K562 (cell line): ENCODE results near the gene MYL9. TPM values are rescaled to one million over a fixed set of nuclear protein-coding genes. Genes with fewer than 3 reads are reported as not detected.

Experiments
- ATAC-seq: fragments of 200-7000 bp; cut with Tn5 transposase; 3 replicates; pipeline ENCODE4 v1.9.1; 2020; ENCODE audit warnings: moderate library complexity
- BruUV-seq: library from RNA; stranded (reverse); fragments of 400-500 nt; replicated peaks from 2 replicates; lab custom pipeline; 2021; lab: Mats Ljungman, UMichigan
- CTCF ChIA-PET: fragments of 300-600 bp; formaldehyde crosslinking; extraction: SDS; loops from one replicate; lab custom pipeline; 2021; ENCODE audit warnings: low intra/inter-chr PET ratio; lab: Yijun Ruan, JAX
- POLR2A ChIA-PET: fragments of 300-600, 350-650 bp; sonication (Branson Sonifier 250); formaldehyde crosslinking; extraction: SDS; loops from one replicate; lab custom pipeline; 2021; ENCODE audit warnings: antibody characterized with exemption, inconsistent platforms; lab: Yijun Ruan, JAX
- DNase-seq, 4 experiments: peaks; one replicate each; pipeline versions ENCODE4 v3.0.0 to v3.0.0-alpha.2; 2011 to 2018; ENCODE audit warnings: low spot score in 3 of 4, mixed read lengths in 3 of 4; ENCODE audit errors: extremely low read depth in 1 of 4
- FAIRE-seq: peaks from 2 replicates; lab custom pipeline; 2011; peaks lifted over from hg19 to GRCh38; lab: Jason Lieb, UNC
- H2AFZ ChIP-seq: 2 replicates; pipeline ENCODE4 v1.6.0; 2011; ENCODE audit warnings: low read depth, low read length, control low read depth, inconsistent platforms
- H3K27ac ChIP-seq: fragments of 200-600 bp; 3 replicates; pipeline ENCODE4 v1.8.0; 2011; ENCODE audit warnings: low read depth, mild to moderate bottlenecking, control low read depth, inconsistent platforms, low read length, moderate library complexity, mixed read lengths; ENCODE audit errors: extremely low read depth
- H3K27me3 ChIP-seq, 2 experiments: fragments of 300-600 bp in 1 of 2; 2 replicates in 1 of 2; 3 replicates in 1 of 2; pipeline versions ENCODE4 v1.6.0 to v1.8.0; 2011; ENCODE audit warnings: inconsistent platforms in 2 of 2, low read length in 2 of 2, mild to moderate bottlenecking in 1 of 2, mixed read lengths in 1 of 2, moderate library complexity in 1 of 2; ENCODE audit not compliant: control insufficient read depth in 2 of 2, insufficient read depth in 2 of 2
- H3K36me3 ChIP-seq: fragments of 300-600 bp; 3 replicates; pipeline ENCODE4 v1.8.0; 2011; ENCODE audit warnings: mild to moderate bottlenecking, low read length, inconsistent platforms; ENCODE audit not compliant: control insufficient read depth, insufficient read depth
- H3K4me1 ChIP-seq, 2 experiments: fragments of 200-600 bp in 1 of 2; replicated peaks in 1 of 2; 2 replicates in 1 of 2; 3 replicates in 1 of 2; pipeline versions ENCODE4 v1.5.1 to v1.8.0; 2011; ENCODE audit warnings: inconsistent platforms in 2 of 2, low read length in 2 of 2, mild to moderate bottlenecking in 1 of 2, mixed read lengths in 1 of 2, moderate library complexity in 1 of 2; ENCODE audit not compliant: control insufficient read depth in 2 of 2, insufficient read depth in 2 of 2
- H3K4me2 ChIP-seq: 2 replicates; pipeline ENCODE4 v1.6.1; 2011; ENCODE audit warnings: low read length, control low read depth, inconsistent platforms, mixed read lengths; ENCODE audit not compliant: insufficient read depth
- H3K4me3 ChIP-seq: fragments of 200-600 bp; sonication (generic), shearing (Covaris generic); 2 replicates; pipeline ENCODE4 v1.5.1; 2016; ENCODE audit warnings: control low read depth, inconsistent platforms
- H3K79me2 ChIP-seq: fragments of 200-600 bp; 3 replicates; pipeline ENCODE4 v1.8.0; 2011; ENCODE audit warnings: low read length, inconsistent platforms; ENCODE audit not compliant: control insufficient read depth, insufficient read depth
- H3K9ac ChIP-seq, 2 experiments: 2 replicates each; pipeline versions ENCODE4 v1.6.0 to v1.6.1; 2011; ENCODE audit warnings: low read depth in 2 of 2, low read length in 2 of 2, control low read depth in 1 of 2, inconsistent platforms in 1 of 2, mild to moderate bottlenecking in 1 of 2, mixed read lengths in 1 of 2; ENCODE audit not compliant: insufficient read depth in 1 of 2
- H3K9me1 ChIP-seq: one replicate; pipeline ENCODE4 v1.6.0; 2011; ENCODE audit warnings: inconsistent platforms, mild to moderate bottlenecking, low read length, moderate library complexity; ENCODE audit not compliant: control insufficient read depth, insufficient read depth
- H3K9me3 ChIP-seq: replicated peaks from 2 replicates; pipeline ENCODE4 v1.5.1; 2011; ENCODE audit warnings: low read depth, low read length, inconsistent platforms; ENCODE audit not compliant: control insufficient read depth, insufficient read depth
- H4K20me1 ChIP-seq: replicated peaks from 2 replicates; pipeline ENCODE4 v1.6.1; 2011; ENCODE audit warnings: low read length, inconsistent platforms, mixed read lengths; ENCODE audit not compliant: control insufficient read depth, insufficient read depth
- THRAP3 ChIP-seq: fragments of 450-650 bp; IDR thresholded peaks from 2 replicates; pipeline ENCODE4 v1.6.1; 2016; ENCODE audit warnings: mild to moderate bottlenecking, inconsistent platforms, borderline replicate concordance
- WGBS: fragments of 100-300 bp; shearing (Covaris generic); methylation state at CpG from one replicate; pipeline ENCODE4 v1.1.6; 2016; ENCODE audit warnings: low coverage, mixed read lengths; ENCODE audit not compliant: insufficient coverage; ENCODE audit errors: missing lambda C conversion rate; 5-methylcytosine and 5-hydroxymethylcytosine counted together
- in situ Hi-C: fragments of 300-500 bp; cut with MboI; formaldehyde crosslinking; loops from 4 replicates; pipeline ENCODE4 v1.15.0; 2018; ENCODE audit warnings: inconsistent platforms, mixed read lengths
- intact Hi-C: fragments of 100-400 bp; cut with micrococcal nuclease; formaldehyde crosslinking; loops from 2 replicates; pipeline ENCODE4 v1.14.2; 2022
- polyA plus RNA-seq, 8 experiments: library from polyadenylated mRNA; depleted of rRNA in 4 of 8; stranded (reverse) in 5 of 8; unstranded in 3 of 8; fragments of >200 nt; fragmentation: Nextera tagmentation in 2 of 8; fragmentation: Illumina TruSeq in 1 of 8; extraction: Ambion mirVana in 2 of 8; extraction: Trizol in 1 of 8; gene quantifications; 2 replicates each; pipeline versions ENCODE4 v1.2.1 to v1.2.3, GENCODE V29; 2011 to 2014; ENCODE audit warnings: inconsistent platforms in 1 of 8, missing spikeins in 1 of 8
- total RNA-seq, 7 experiments: library from RNA; depleted of rRNA in 6 of 7; stranded (reverse); fragments of >200 nt in 6 of 7; fragmentation: Illumina TruSeq in 2 of 7; extraction: Trizol in 2 of 7; gene quantifications; 2 replicates each; pipeline versions ENCODE4 v1.2.1 to v1.2.3, GENCODE V29; 2011 to 2021; ENCODE audit warnings: low replicate concordance in 1 of 7
- TF ChIP-seq, protein P1 (sequence below): fragments of 250-450 bp; sonication (Bioruptor Pico); IDR thresholded peaks from 2 replicates; pipeline ENCODE4 v1.8.0; 2022; ENCODE audit warnings: inconsistent platforms
- TF ChIP-seq, protein P2 (sequence below): fragments of 450-650 bp; formaldehyde crosslinking; IDR thresholded peaks from 2 replicates; pipeline ENCODE4 v1.4.0; 2022; ENCODE audit warnings: missing genetic modification characterization
- TF ChIP-seq, protein P3 (sequence below): fragments of 450-650 bp; formaldehyde crosslinking; IDR thresholded peaks from 2 replicates; pipeline ENCODE4 v1.4.0; 2022; ENCODE audit warnings: missing genetic modification characterization
- TF ChIP-seq, protein P4 (sequence below): fragments of 250-450 bp; sonication (Bioruptor Pico); IDR thresholded peaks from 2 replicates; pipeline ENCODE4 v1.8.0; 2021; ENCODE audit warnings: borderline replicate concordance, mild to moderate bottlenecking, moderate library complexity; ENCODE audit not compliant: poor library complexity, severe bottlenecking

The MYL9 gene
- total and polyA plus RNA-seq, 9 of the 15 experiments (the other 6 are each of a cell fraction or from before 2014, with no cell fraction given): 0.11 to 3.2 (median 0.81) TPM; not detected in 1

DNA sequence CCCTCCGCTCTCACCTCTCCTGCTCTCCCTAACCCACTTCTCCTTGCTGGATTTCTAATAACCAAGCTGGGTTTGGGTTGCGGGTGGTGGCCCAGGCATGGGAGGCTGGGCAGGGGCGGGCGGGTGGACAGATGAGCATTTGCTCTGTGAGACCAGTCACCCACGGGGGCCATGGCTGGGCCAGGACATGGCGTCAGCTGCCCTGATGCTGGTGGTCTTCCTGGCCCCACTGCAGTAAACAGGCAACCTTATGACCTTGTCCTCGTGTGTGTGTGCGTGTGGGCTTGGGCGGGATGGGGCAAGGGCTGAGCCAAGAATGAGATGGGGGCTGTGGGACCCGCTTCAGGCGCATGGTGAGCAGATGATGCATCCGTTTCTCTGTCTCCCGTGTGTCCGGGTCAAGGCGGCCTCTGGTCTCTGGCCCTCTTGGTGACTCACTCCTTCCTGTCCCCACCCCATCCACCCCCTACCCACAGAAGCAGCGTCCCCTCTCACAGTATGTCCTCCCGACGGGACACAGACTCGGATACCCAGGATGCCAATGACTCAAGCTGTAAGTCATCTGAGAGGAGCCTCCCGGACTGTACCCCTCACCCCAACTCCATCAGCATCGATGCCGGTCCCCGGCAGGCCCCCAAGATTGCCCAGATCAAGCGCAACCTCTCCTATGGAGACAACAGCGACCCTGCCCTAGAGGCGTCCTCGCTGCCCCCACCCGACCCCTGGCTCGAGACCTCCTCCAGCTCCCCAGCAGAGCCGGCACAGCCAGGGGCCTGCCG, 41.4 kb upstream of the MYL9 start:
- POLR2A ChIA-PET: interaction anchor here (0.6 to 1.2 kb wide), 6 partner anchors 11 to 1640 kb away, joined by 3 read pairs; no protein-coding TSS in a partner anchor
- Histone ChIP-seq H3K4me2 (no peak overlapping the region), H4K20me1 (peaks cover 4% of the 10 kb centered on the region; the same call in 1 of the 2 replicates), H3K79me2 (no peaks in the 10 kb centered on the region; the same call in 2 of the 3 replicates), H3K9me3 (no peaks in the 10 kb centered on the region), H2AFZ (no peak overlapping the region), H3K27ac (no peak overlapping the region), H3K27me3 (no peaks in the 10 kb centered on the region), H3K9ac (no peak overlapping the region), H3K4me1 (peaks cover 0 to 13% of the 10 kb centered on the region in 2 experiments; a peak in 2 of 5 replicates), H3K36me3 (peaks cover 45% of the 10 kb centered on the region; the same call in 2 of the 3 replicates), H3K4me3 (no peak overlapping the region), H3K9me1 (peaks cover 3% of the 10 kb centered on the region)
- 85% methylated on average over 19 of the region's 31 CpGs for WGBS
- BruUV-seq: TSS peak; percentile 32
- in situ Hi-C loops: no loop called here
- no peak for ATAC-seq
- no peak for FAIRE-seq
- CTCF ChIA-PET: no interaction called here
- DNase-seq: no peak
- intact Hi-C loops: no loop called here
- TF ChIP-seq, protein P1, sequence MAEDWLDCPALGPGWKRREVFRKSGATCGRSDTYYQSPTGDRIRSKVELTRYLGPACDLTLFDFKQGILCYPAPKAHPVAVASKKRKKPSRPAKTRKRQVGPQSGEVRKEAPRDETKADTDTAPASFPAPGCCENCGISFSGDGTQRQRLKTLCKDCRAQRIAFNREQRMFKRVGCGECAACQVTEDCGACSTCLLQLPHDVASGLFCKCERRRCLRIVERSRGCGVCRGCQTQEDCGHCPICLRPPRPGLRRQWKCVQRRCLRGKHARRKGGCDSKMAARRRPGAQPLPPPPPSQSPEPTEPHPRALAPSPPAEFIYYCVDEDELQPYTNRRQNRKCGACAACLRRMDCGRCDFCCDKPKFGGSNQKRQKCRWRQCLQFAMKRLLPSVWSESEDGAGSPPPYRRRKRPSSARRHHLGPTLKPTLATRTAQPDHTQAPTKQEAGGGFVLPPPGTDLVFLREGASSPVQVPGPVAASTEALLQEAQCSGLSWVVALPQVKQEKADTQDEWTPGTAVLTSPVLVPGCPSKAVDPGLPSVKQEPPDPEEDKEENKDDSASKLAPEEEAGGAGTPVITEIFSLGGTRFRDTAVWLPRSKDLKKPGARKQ (CRISPR knock-in tag): no peak
- TF ChIP-seq, protein P2, sequence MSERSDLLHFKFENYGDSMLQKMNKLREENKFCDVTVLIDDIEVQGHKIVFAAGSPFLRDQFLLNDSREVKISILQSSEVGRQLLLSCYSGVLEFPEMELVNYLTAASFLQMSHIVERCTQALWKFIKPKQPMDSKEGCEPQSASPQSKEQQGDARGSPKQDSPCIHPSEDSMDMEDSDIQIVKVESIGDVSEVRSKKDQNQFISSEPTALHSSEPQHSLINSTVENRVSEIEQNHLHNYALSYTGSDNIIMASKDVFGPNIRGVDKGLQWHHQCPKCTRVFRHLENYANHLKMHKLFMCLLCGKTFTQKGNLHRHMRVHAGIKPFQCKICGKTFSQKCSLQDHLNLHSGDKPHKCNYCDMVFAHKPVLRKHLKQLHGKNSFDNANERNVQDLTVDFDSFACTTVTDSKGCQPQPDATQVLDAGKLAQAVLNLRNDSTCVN (CRISPR knock-in tag): no peak
- TF ChIP-seq, protein P3, sequence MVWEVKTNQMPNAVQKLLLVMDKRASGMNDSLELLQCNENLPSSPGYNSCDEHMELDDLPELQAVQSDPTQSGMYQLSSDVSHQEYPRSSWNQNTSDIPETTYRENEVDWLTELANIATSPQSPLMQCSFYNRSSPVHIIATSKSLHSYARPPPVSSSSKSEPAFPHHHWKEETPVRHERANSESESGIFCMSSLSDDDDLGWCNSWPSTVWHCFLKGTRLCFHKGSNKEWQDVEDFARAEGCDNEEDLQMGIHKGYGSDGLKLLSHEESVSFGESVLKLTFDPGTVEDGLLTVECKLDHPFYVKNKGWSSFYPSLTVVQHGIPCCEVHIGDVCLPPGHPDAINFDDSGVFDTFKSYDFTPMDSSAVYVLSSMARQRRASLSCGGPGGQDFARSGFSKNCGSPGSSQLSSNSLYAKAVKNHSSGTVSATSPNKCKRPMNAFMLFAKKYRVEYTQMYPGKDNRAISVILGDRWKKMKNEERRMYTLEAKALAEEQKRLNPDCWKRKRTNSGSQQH: no peak
- TF ChIP-seq, protein P4, sequence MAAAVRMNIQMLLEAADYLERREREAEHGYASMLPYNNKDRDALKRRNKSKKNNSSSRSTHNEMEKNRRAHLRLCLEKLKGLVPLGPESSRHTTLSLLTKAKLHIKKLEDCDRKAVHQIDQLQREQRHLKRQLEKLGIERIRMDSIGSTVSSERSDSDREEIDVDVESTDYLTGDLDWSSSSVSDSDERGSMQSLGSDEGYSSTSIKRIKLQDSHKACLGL (CRISPR knock-in tag): no peak
- no peak for TF ChIP-seq THRAP3
